GM23248 (cell line): ENCODE data around the gene BRD3. TPM values are rescaled to one million over a fixed set of nuclear protein-coding genes. Genes with fewer than 3 reads are reported as not detected.

ENCODE experiments used
- DNase-seq: peaks from one replicate; pipeline ENCODE4 v3.0.0-alpha.2; 2015
- H2AFZ ChIP-seq: fragments of 200-600 bp; sonication (generic); 2 replicates; pipeline ENCODE4 v1.6.1; 2016; ENCODE audit warnings: antibody characterized with exemption
- H3F3A ChIP-seq: fragments of 200-600 bp; sonication (generic); 2 replicates; pipeline ENCODE4 v1.6.1; 2016; ENCODE audit warnings: mild to moderate bottlenecking, antibody characterized with exemption, mixed run types; ENCODE audit not compliant: insufficient read depth
- H3K27ac ChIP-seq: fragments of 200-600 bp; sonication (generic); 2 replicates; pipeline ENCODE4 v1.5.1; 2016; ENCODE audit warnings: mild to moderate bottlenecking
- H3K27me3 ChIP-seq: fragments of 200-600 bp; sonication (generic); replicated peaks from 2 replicates; pipeline ENCODE4 v1.6.1; 2016; ENCODE audit warnings: mild to moderate bottlenecking; ENCODE audit not compliant: insufficient read depth
- H3K36me3 ChIP-seq: fragments of 200-600 bp; sonication (generic); 2 replicates; pipeline ENCODE4 v1.6.1; 2016; ENCODE audit warnings: low read depth, mild to moderate bottlenecking
- H3K4me1 ChIP-seq: fragments of 200-600 bp; sonication (generic); 2 replicates; pipeline ENCODE4 v1.6.1; 2016; ENCODE audit warnings: mild to moderate bottlenecking; ENCODE audit not compliant: insufficient read depth
- H3K4me2 ChIP-seq: fragments of 200-600 bp; sonication (generic); one replicate; pipeline ENCODE4 v1.6.1; 2016; ENCODE audit warnings: mild to moderate bottlenecking; ENCODE audit not compliant: unreplicated experiment
- H3K4me3 ChIP-seq: fragments of 200-600 bp; sonication (generic); 2 replicates; pipeline ENCODE4 v1.5.1; 2016; ENCODE audit warnings: mild to moderate bottlenecking
- H3K79me2 ChIP-seq: fragments of 200-600 bp; sonication (generic); 2 replicates; pipeline ENCODE4 v1.6.1; 2016; ENCODE audit warnings: mild to moderate bottlenecking; ENCODE audit not compliant: insufficient read depth
- H3K9ac ChIP-seq: fragments of 200-600 bp; sonication (generic); 2 replicates; pipeline ENCODE4 v1.6.1; 2016; ENCODE audit warnings: mild to moderate bottlenecking
- H3K9me2 ChIP-seq: fragments of 200-600 bp; sonication (generic); 2 replicates; pipeline ENCODE4 v1.6.1; 2016; ENCODE audit warnings: mixed run types, mild to moderate bottlenecking, moderate library complexity; ENCODE audit not compliant: insufficient read depth
- H3K9me3 ChIP-seq: fragments of 200-600 bp; sonication (generic); one replicate; pipeline ENCODE4 v1.6.1; 2017; ENCODE audit warnings: low read depth
- H4K20me1 ChIP-seq: fragments of 200-600 bp; sonication (generic); 2 replicates; pipeline ENCODE4 v1.6.0; 2016; ENCODE audit not compliant: insufficient read depth
- EZH2 ChIP-seq: fragments of 200-600 bp; sonication (generic); IDR thresholded peaks from 2 replicates; pipeline ENCODE4 v1.6.1; 2018; ENCODE audit warnings: antibody characterized with exemption, mild to moderate bottlenecking; ENCODE audit not compliant: insufficient read depth, poor library complexity, severe bottlenecking
- EZH2phosphoT487 ChIP-seq: fragments of 200-600 bp; sonication (generic); IDR thresholded peaks from 2 replicates; pipeline ENCODE4 v1.6.1; 2018; ENCODE audit warnings: antibody characterized with exemption, moderate library complexity, mild to moderate bottlenecking, low read depth; ENCODE audit not compliant: insufficient read depth
- WGBS, 2 experiments: methylation state at CpG; one replicate each; pipeline ENCODE4 v1.1.6; 2015 to 2017; ENCODE audit warnings: low lambda C conversion rate in 2 of 2, low coverage in 1 of 2; ENCODE audit errors: missing lambda C conversion rate in 2 of 2; 5-methylcytosine and 5-hydroxymethylcytosine counted together
- in situ Hi-C: fragments of 300-500 bp; cut with MboI; formaldehyde crosslinking; loops from 2 replicates; pipeline ENCODE4 v1.15.0; 2020
- polyA plus RNA-seq: library from polyadenylated mRNA; unstranded; fragments of >200 nt; fragmentation: Nextera tagmentation; extraction: Ambion mirVana; gene quantifications from 2 replicates; pipeline ENCODE4 v1.2.1, GENCODE V29; 2016
- total RNA-seq: library from RNA; depleted of rRNA; stranded (reverse); fragments of >200 nt; shearing (Covaris generic); gene quantifications from 2 replicates; pipeline ENCODE4 v1.2.3, GENCODE V29; 2014

Gene BRD3
- total and polyA plus RNA-seq, 2 experiments from 2014 or later: 5.5 to 25.6 TPM

GRCh38 chr9:134025606-134026541 is 42.0 kb downstream of the BRD3 start:
- DNase-seq: peak; percentile 77

GRCh38 chr9:134024828-134025605 is 42.8 kb downstream of the BRD3 start, which contains the start of gene BRD3OS:
Gene BRD3OS (plus strand): TSS chr9:134025481. CDS start chr9:134026748, 1,267 bp downstream.
- H3K9ac ChIP-seq: peak within 1 kb of the TSS; percentile 83
- DNase-seq: peak; percentile 99
- peak within 1 kb of the TSS; percentile 50 for H3K27ac ChIP-seq
- H4K20me1 ChIP-seq: no peaks in the 10 kb centered on the region
- WGBS, 2 experiments: 1 to 2% methylated on average over 17 to 42 of the region's 43 CpGs
- peaks cover 9% of the 10 kb centered on the region; the same call in 1 of the 2 replicates for H3K79me2 ChIP-seq
- TF ChIP-seq EZH2 (no peak), EZH2phosphoT487 (no peak)
- peak within 1 kb of the TSS; percentile 88 for H3K4me2 ChIP-seq
- no peaks in the 10 kb centered on the region for H3K4me1 ChIP-seq
- no peaks in the 10 kb centered on the region for H3K9me3 ChIP-seq
- peak within 1 kb of the TSS; percentile 80 for H2AFZ ChIP-seq
- H3K36me3 ChIP-seq: no peaks in the 10 kb centered on the region
- peak within 1 kb of the TSS; percentile 80 for H3K4me3 ChIP-seq
- no peaks in the 10 kb centered on the region for H3K27me3 ChIP-seq
- in situ Hi-C loops: no loop called here
- H3K9me2 ChIP-seq: no peaks in the 10 kb centered on the region
- H3F3A ChIP-seq: no peaks in the 10 kb centered on the region

More at GRCh38 chr9:134025606-134026541, 42.0 kb downstream of the BRD3 start:
- H3K79me2 ChIP-seq: peaks cover 9% of the 10 kb centered on the region; the same call in 1 of the 2 replicates
- H3K27ac ChIP-seq: peak overlapping the region; percentile 50
- in situ Hi-C loops: no loop called here
- no peaks in the 10 kb centered on the region for H3F3A ChIP-seq
- H2AFZ ChIP-seq: peak overlapping the region; percentile 80
- H3K27me3 ChIP-seq: no peaks in the 10 kb centered on the region
- H3K4me1 ChIP-seq: no peaks in the 10 kb centered on the region
- peak overlapping the region; percentile 80 for H3K4me3 ChIP-seq
- H4K20me1 ChIP-seq: no peaks in the 10 kb centered on the region
- no peaks in the 10 kb centered on the region for H3K9me2 ChIP-seq
- H3K9ac ChIP-seq: peak overlapping the region; percentile 83
- WGBS, 2 experiments: 13% methylated on average over 53 to 56 of the region's 66 CpGs
- H3K9me3 ChIP-seq: no peaks in the 10 kb centered on the region
- H3K36me3 ChIP-seq: no peaks in the 10 kb centered on the region
- H3K4me2 ChIP-seq: peak overlapping the region; percentile 88
- TF ChIP-seq EZH2 (no peak), EZH2phosphoT487 (no peak)

GRCh38 chr9:134024214-134024792 is 43.5 kb downstream of the BRD3 start:
- no peaks in the 10 kb centered on the region for H3K4me1 ChIP-seq
- peak overlapping the region; percentile 69 for H3K4me2 ChIP-seq
- no peaks in the 10 kb centered on the region for H3K9me3 ChIP-seq
- no peaks in the 10 kb centered on the region for H3K27me3 ChIP-seq
- H3K27ac ChIP-seq: 0 out of 2 replicates have a peak overlapping the region, but pooled peaks have one; percentile 8
- peaks cover 9% of the 10 kb centered on the region; the same call in 1 of the 2 replicates for H3K79me2 ChIP-seq
- H3K4me3 ChIP-seq: peak overlapping the region; percentile 65
- 48 to 49% methylated on average over 4 of the region's 4 CpGs for WGBS, 2 experiments
- no peaks in the 10 kb centered on the region for H3K36me3 ChIP-seq
- TF ChIP-seq EZH2 (no peak), EZH2phosphoT487 (no peak)
- H3K9ac ChIP-seq: peak overlapping the region; percentile 43; the same call in 1 of the 2 replicates
- in situ Hi-C loops: no loop called here
- no peaks in the 10 kb centered on the region for H4K20me1 ChIP-seq
- peak overlapping the region; percentile 77 for H2AFZ ChIP-seq
- DNase-seq: no peak
- H3K9me2 ChIP-seq: no peaks in the 10 kb centered on the region
- H3F3A ChIP-seq: no peaks in the 10 kb centered on the region

- H3K27me3 ChIP-seq: no peaks in the 10 kb centered on the region
- 57 to 69% methylated on average over 2 of the region's 2 CpGs for WGBS, 2 experiments
- H3K27ac ChIP-seq: no peak overlapping the region
- H3K4me1 ChIP-seq: no peaks in the 10 kb centered on the region
- H3K9me2 ChIP-seq: no peaks in the 10 kb centered on the region
- H3K4me2 ChIP-seq: no peak overlapping the region
- TF ChIP-seq EZH2phosphoT487 (no peak), EZH2 (no peak)
- H3K79me2 ChIP-seq: no peaks in the 10 kb centered on the region
- H3K36me3 ChIP-seq: no peaks in the 10 kb centered on the region
- no peak overlapping the region for H3K4me3 ChIP-seq
- no peak for DNase-seq
- H3K9me3 ChIP-seq: no peaks in the 10 kb centered on the region
- no peaks in the 10 kb centered on the region for H4K20me1 ChIP-seq
- H3K9ac ChIP-seq: no peak overlapping the region
- no peak overlapping the region for H2AFZ ChIP-seq
- no peaks in the 10 kb centered on the region for H3F3A ChIP-seq
- in situ Hi-C loops: no loop called here
Measured at GRCh38 chr9:134014946-134015345, 52.9 kb downstream of the BRD3 start.
